Mucosa of rectum (tissue), 2 donors: ENCODE data around the gene MATN4.

Experiments used
- H3K27ac ChIP-seq, 2 donors: one replicate each; pipeline ENCODE4 v1.7.0; 2013; ENCODE audit warnings: inconsistent platforms in 2 of 2, low read depth in 2 of 2, low read length in 2 of 2
- H3K27me3 ChIP-seq, 2 donors: one replicate each; pipeline ENCODE4 v1.7.0; 2013; ENCODE audit warnings: low read length in 2 of 2; ENCODE audit not compliant: control insufficient read depth in 2 of 2, insufficient read depth in 2 of 2
- H3K36me3 ChIP-seq, 2 donors: one replicate each; pipeline ENCODE4 v1.7.0; 2013; ENCODE audit warnings: low read length in 2 of 2; ENCODE audit not compliant: control insufficient read depth in 2 of 2, insufficient read depth in 2 of 2
- H3K4me1 ChIP-seq, 2 donors: one replicate each; pipeline ENCODE4 v1.7.0; 2013; ENCODE audit warnings: low read length in 2 of 2, mild to moderate bottlenecking in 1 of 2; ENCODE audit not compliant: control insufficient read depth in 2 of 2, insufficient read depth in 2 of 2
- H3K4me3 ChIP-seq, 2 donors: one replicate each; pipeline ENCODE4 v1.7.0; 2013; ENCODE audit warnings: low read length in 2 of 2
- H3K9ac ChIP-seq, 2 donors: one replicate each; pipeline ENCODE4 v1.7.0; 2013; ENCODE audit warnings: low read length in 2 of 2, low read depth in 1 of 2, mild to moderate bottlenecking in 1 of 2
- H3K9me3 ChIP-seq, 2 donors: one replicate each; pipeline ENCODE4 v1.7.0; 2013; ENCODE audit warnings: low read length in 2 of 2; ENCODE audit not compliant: control insufficient read depth in 2 of 2
- donor health status: healthy.
- donor health status: Normal muscosa, but diverticular disease.

The MATN4 gene

GRCh38 chr20:45301824-45302271, 6.3 kb downstream of the MATN4 start:
- Histone ChIP-seq H3K9ac (no peak overlapping the region), H3K27ac (no peak overlapping the region), H3K9me3 (no peaks in the 10 kb centered on the region), H3K4me1 (peaks cover 2% of the 10 kb centered on the region in 2 donors), H3K4me3 (no peak overlapping the region), H3K36me3 (no peaks in the 10 kb centered on the region), H3K27me3 (peaks cover 0 to 5% of the 10 kb centered on the region in 2 donors)

- H3K9me3 ChIP-seq: no peaks in the 10 kb centered on the region
- no peak overlapping the region for H3K27ac ChIP-seq
- no peak overlapping the region for H3K9ac ChIP-seq
- H3K36me3 ChIP-seq: no peaks in the 10 kb centered on the region
- no peaks in the 10 kb centered on the region for H3K27me3 ChIP-seq
- no peak overlapping the region for H3K4me3 ChIP-seq
- no peaks in the 10 kb centered on the region for H3K4me1 ChIP-seq
Measured at GRCh38 chr20:45300961-45301360, 7.1 kb downstream of the MATN4 start.

GRCh38 chr20:45299786-45300185, 8.3 kb downstream of the MATN4 start:
- Histone ChIP-seq H3K27ac (no peak overlapping the region), H3K36me3 (no peaks in the 10 kb centered on the region), H3K9me3 (no peaks in the 10 kb centered on the region), H3K9ac (no peak overlapping the region), H3K27me3 (no peaks in the 10 kb centered on the region), H3K4me3 (no peak overlapping the region), H3K4me1 (no peaks in the 10 kb centered on the region)

- peaks cover 0 to 2% of the 10 kb centered on the region in 2 donors for H3K27me3 ChIP-seq
- H3K36me3 ChIP-seq: no peaks in the 10 kb centered on the region
- no peaks in the 10 kb centered on the region for H3K9me3 ChIP-seq
- H3K9ac ChIP-seq: no peak overlapping the region
- no peak overlapping the region for H3K4me3 ChIP-seq
- H3K27ac ChIP-seq: no peak overlapping the region
- H3K4me1 ChIP-seq: peaks cover 0 to 4% of the 10 kb centered on the region in 2 donors
Measured at GRCh38 chr20:45297786-45298497, 10.2 kb downstream of the MATN4 start.

GRCh38 chr20:45294659-45295058, 13.4 kb downstream of the MATN4 start:
- Histone ChIP-seq H3K4me3 (no peak overlapping the region), H3K27me3 (peaks cover 2 to 4% of the 10 kb centered on the region in 2 donors), H3K4me1 (peaks cover 0 to 5% of the 10 kb centered on the region in 2 donors), H3K36me3 (no peaks in the 10 kb centered on the region), H3K9ac (no peak overlapping the region), H3K27ac (no peak overlapping the region), H3K9me3 (no peaks in the 10 kb centered on the region)

GRCh38 chr20:45294003-45294368, 14.1 kb downstream of the MATN4 start:
- Histone ChIP-seq H3K27me3 (peaks cover 2 to 4% of the 10 kb centered on the region in 2 donors), H3K4me1 (peaks cover 0 to 5% of the 10 kb centered on the region in 2 donors), H3K9ac (no peak overlapping the region), H3K9me3 (no peaks in the 10 kb centered on the region), H3K27ac (no peak overlapping the region), H3K4me3 (peak overlapping the region in 1 of 2 donors; percentile 68), H3K36me3 (no peaks in the 10 kb centered on the region)

GRCh38 chr20:45293041-45294002, 14.8 kb downstream of the MATN4 start:
- Histone ChIP-seq H3K9me3 (no peaks in the 10 kb centered on the region), H3K36me3 (no peaks in the 10 kb centered on the region), H3K4me3 (peak overlapping the region; percentile 68 to 69), H3K27me3 (peaks cover 2 to 4% of the 10 kb centered on the region in 2 donors), H3K4me1 (peaks cover 0 to 5% of the 10 kb centered on the region in 2 donors), H3K9ac (peak overlapping the region in 1 of 2 donors; percentile 69), H3K27ac (no peak overlapping the region)

GRCh38 chr20:45292343-45292742, 15.8 kb downstream of the MATN4 start:
- Histone ChIP-seq H3K27ac (no peak overlapping the region), H3K27me3 (peaks cover 2 to 4% of the 10 kb centered on the region in 2 donors), H3K4me1 (peaks cover 0 to 5% of the 10 kb centered on the region in 2 donors), H3K9me3 (no peaks in the 10 kb centered on the region), H3K4me3 (no peak overlapping the region), H3K36me3 (no peaks in the 10 kb centered on the region), H3K9ac (no peak overlapping the region)

GRCh38 chr20:45291526-45291925, 16.6 kb downstream of the MATN4 start:
- Histone ChIP-seq H3K27ac (no peak overlapping the region), H3K9ac (no peak overlapping the region), H3K27me3 (peaks cover 2 to 4% of the 10 kb centered on the region in 2 donors), H3K36me3 (no peaks in the 10 kb centered on the region), H3K9me3 (no peaks in the 10 kb centered on the region), H3K4me1 (peaks cover 0 to 5% of the 10 kb centered on the region in 2 donors), H3K4me3 (no peak overlapping the region)
